Lower lobe of right lung (tissue), 2 donors: ENCODE data around the gene KIF22. TPM values are rescaled to one million over a fixed set of nuclear protein-coding genes. Genes with fewer than 3 reads are reported as not detected.
A peak's percentile ranks its signal among the peaks of the same experiment; 100 is the strongest.
"Not testable (repeated sequence)": the region's sequence is repeated elsewhere in the genome, so short reads cannot be mapped to it uniquely, and the experiment has no call there.

ENCODE experiments used
- ATAC-seq, 2 donors: fragments of 200-7000 bp; cut with Tn5 transposase; one replicate each; pipeline ENCODE4 v1.9.1; 2020 to 2022; ENCODE audit warnings: mild to moderate bottlenecking in 2 of 2, moderate library complexity in 2 of 2
- DNase-seq: peaks from one replicate; pipeline ENCODE4 v3.0.0-alpha.2; 2020
- H3K27ac ChIP-seq: fragments of 200-600 bp; one replicate; pipeline ENCODE4 v1.8.0; 2022
- H3K27me3 ChIP-seq: fragments of 200-600 bp; one replicate; pipeline ENCODE4 v1.8.0; 2022; ENCODE audit warnings: low read depth
- H3K36me3 ChIP-seq: fragments of 200-600 bp; one replicate; pipeline ENCODE4 v1.8.0; 2022; ENCODE audit warnings: mild to moderate bottlenecking
- H3K4me1 ChIP-seq: fragments of 200-600 bp; one replicate; pipeline ENCODE4 v1.8.0; 2022
- H3K4me3 ChIP-seq: fragments of 200-600 bp; one replicate; pipeline ENCODE4 v1.8.0; 2022; ENCODE audit warnings: mild to moderate bottlenecking
- H3K9me3 ChIP-seq: fragments of 200-600 bp; one replicate; pipeline ENCODE4 v1.8.0; 2022
- intact Hi-C: fragments of 100-400 bp; cut with DNase I; formaldehyde crosslinking; loops from one replicate; pipeline ENCODE4 v1.11.0; 2022
- total RNA-seq: library from RNA; stranded (reverse); fragmentation: NEBNext Ultra II Directional; extraction: Animal tissue kit (Norgen Biotek cat#: 25700); gene quantifications from one replicate; pipeline ENCODE4 v1.2.1, GENCODE V29; 2021
- TF ChIP-seq, protein P1 (sequence below): fragments of 200-600 bp; IDR thresholded peaks from one replicate; pipeline ENCODE4 v1.8.0; 2022; ENCODE audit warnings: antibody characterized with exemption, mild to moderate bottlenecking
- donor health status: DM: no; HTN: yes; CAD: no; lungs with severe emphysema.

The KIF22 gene
- total RNA-seq, 1 donor from 2014 or later = 21.8 TPM

DNA sequence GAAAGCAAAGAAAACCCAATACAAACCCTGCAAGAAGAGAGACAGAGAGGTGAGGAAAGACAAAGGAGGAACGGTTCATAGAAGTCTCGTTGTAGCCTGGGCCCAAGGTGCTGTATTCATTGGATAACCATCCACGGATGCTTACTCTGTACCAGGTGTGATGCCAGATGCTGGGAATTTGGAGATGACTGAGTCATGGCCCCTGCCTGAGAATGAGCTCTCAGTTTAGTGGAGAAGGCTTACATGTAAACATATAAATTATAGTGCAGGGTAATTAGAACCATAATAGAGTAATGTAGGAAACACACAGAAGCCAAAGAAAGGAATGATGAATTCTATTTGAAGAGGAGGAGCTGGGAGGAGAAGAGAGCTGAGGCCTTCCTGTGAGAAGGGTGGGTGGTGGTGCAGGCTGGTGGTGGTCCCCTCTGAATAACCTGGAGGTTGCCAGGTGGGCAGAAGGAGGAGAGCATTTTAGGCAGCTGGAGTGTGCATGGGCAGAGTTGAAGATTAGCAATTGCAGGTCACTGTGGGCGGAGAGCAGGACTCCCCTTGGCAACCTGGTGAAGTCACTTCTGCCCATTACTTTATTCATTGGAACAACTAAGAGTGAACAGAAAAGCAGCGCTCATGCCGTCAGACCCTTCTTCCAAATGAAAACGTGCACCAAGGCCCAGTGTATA, 20.2 kb upstream of the KIF22 start:
- ATAC-seq = no peak
- Histone ChIP-seq H3K9me3 (no peaks in the 10 kb centered on the region), H3K4me3 (no peak overlapping the region), H3K4me1 (no peaks in the 10 kb centered on the region), H3K27me3 (no peaks in the 10 kb centered on the region), H3K36me3 (no peaks in the 10 kb centered on the region), H3K27ac (no peak overlapping the region)
- intact Hi-C loops = no loop called here
- TF ChIP-seq, protein P1, sequence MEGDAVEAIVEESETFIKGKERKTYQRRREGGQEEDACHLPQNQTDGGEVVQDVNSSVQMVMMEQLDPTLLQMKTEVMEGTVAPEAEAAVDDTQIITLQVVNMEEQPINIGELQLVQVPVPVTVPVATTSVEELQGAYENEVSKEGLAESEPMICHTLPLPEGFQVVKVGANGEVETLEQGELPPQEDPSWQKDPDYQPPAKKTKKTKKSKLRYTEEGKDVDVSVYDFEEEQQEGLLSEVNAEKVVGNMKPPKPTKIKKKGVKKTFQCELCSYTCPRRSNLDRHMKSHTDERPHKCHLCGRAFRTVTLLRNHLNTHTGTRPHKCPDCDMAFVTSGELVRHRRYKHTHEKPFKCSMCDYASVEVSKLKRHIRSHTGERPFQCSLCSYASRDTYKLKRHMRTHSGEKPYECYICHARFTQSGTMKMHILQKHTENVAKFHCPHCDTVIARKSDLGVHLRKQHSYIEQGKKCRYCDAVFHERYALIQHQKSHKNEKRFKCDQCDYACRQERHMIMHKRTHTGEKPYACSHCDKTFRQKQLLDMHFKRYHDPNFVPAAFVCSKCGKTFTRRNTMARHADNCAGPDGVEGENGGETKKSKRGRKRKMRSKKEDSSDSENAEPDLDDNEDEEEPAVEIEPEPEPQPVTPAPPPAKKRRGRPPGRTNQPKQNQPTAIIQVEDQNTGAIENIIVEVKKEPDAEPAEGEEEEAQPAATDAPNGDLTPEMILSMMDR = no peak
- no peak for DNase-seq

DNA sequence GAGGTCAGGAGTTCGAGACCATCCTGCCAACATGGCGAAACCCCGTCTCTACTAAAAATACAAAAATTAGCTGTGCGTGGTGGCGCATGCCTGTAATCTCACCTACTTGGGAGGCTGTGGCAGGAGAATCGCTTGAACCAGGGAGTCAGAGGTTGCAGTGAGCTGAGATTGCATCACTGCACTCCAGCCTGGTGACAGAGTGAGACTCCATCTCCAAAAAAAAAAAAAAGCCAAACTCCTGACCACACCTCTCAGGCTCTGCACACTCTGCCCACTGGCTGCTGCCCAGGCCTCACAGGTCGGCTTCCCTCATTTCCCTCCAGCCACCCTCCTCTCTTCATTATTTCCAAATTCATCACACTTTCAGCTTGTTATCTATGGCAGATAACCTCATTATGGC, 18.2 kb upstream of the KIF22 start:
- intact Hi-C loops, H3K4me3 ChIP-seq: not testable (repeated sequence)

DNA sequence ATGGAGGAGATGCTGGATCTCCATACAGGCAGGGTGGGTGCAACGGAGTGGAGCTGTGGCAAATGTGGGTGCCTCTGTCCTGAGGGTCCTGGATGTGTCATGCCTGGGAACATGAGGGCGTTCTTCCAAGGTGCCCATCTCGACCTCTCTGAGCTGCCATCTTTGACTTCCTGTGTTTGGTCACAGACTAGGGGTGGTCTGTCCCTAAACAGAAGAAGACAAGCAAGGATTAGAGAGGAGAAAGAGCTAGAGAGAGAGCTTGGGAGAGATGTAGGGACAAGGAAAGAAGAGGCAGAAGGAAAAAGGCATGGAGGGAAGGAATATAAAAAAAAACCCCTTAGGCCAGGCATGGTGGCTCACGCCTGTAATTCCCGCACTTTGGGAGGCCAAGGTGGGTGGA, 15.8 kb upstream of the KIF22 start:
- Histone ChIP-seq H3K36me3 (no peaks in the 10 kb centered on the region), H3K4me3 (no peak overlapping the region), H3K27ac (no peak overlapping the region), H3K27me3 (no peaks in the 10 kb centered on the region), H3K4me1 (no peaks in the 10 kb centered on the region), H3K9me3 (no peaks in the 10 kb centered on the region)
- TF ChIP-seq, protein P1 = no peak
- ATAC-seq (no peak), DNase-seq (no peak)
- intact Hi-C loops = no loop called here

More for the DNA sequence above, 18.2 kb upstream of the KIF22 start:
- H3K4me1 ChIP-seq, H3K9me3 ChIP-seq, H3K27me3 ChIP-seq, H3K27ac ChIP-seq, H3K36me3 ChIP-seq, DNase-seq: not testable (repeated sequence)
- peak in 1 of 2 donors; percentile 37 for ATAC-seq

DNA sequence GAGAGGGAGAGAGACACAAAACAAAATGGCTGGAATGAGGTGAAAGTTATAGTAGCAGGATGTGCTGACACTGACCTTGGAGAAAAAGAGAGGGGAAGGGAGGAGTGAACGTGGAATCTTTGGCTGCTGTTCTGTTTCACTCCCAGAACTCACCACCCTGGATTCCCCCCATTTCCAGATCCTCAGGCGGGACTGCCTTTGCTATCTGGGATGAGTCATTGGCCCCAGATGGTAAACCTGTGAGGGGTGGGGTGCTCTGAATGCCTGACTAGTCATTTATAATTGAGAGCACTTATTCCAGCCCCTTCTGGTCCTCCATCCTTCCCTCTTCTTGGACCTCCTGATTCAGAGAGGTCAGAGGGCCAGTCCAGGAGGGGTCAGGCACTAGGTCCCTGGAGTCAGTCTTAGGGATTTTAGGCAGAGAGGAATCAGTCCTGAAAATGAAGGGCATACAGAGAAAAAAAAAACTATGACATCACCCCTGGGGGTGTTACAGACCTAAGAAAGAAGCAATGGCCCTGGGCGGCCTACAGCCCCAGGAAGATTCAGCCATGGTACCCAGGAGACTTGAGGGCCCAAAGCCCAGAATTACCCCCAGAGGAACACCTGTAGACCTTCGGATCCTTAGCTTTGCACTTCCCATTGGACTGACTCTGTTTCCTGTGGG, 14.7 kb upstream of the KIF22 start:
- TF ChIP-seq, protein P1 = no peak
- no peaks in the 10 kb centered on the region for H3K36me3 ChIP-seq
- intact Hi-C loops = no loop called here
- ATAC-seq (no peak), DNase-seq (no peak)
- H3K9me3 ChIP-seq = no peaks in the 10 kb centered on the region
- no peaks in the 10 kb centered on the region for H3K4me1 ChIP-seq
- no peaks in the 10 kb centered on the region for H3K27me3 ChIP-seq
- H3K27ac ChIP-seq = no peak overlapping the region
- H3K4me3 ChIP-seq = no peak overlapping the region

DNA sequence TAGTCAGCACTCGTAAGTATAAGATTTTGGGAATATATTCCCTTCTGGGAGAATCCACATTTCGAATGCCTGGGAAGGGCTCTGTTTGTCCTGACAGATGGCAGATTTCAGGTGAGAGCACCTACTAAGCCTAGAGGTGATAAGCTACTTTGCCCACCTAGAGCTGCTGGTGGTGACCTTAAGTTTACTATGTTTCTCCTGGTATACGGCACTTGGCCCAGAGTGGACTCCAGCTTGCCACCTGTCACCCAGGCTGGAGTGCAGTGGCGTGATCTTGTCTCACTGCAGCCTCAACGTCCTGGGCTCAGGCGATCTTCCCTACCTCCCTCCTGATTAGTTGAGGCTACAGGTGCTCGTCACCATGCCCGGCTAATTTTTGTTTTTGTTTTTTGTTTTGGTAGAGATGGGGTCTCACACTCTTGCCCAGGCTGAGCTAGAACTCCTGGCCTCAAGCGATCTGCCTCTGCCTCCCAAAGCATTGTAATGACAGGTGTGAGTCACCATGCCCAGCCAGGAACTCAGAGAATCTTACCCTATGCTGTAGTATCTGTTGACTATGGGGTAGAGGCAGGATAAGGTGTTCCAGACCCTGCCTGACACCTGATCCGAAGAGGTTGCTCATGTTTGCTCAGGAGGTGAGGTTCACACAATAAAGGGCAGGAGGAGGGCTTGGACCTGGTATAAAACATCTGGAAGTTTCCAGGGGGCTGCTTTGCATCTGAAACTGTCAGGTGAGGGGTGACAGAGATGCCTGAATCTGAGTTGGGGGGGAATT, 12.8 kb upstream of the KIF22 start, which contains the start of gene ZG16:
Gene ZG16, plus strand, starts transcription at position 681 of the 775 bp plus-strand sequence. CDS start 1,011 bp downstream, outside the sequence.
- Histone ChIP-seq H3K4me3 (no peak within 1 kb of the TSS), H3K9me3 (no peaks in the 10 kb centered on the region), H3K4me1 (no peaks in the 10 kb centered on the region), H3K36me3 (no peaks in the 10 kb centered on the region), H3K27me3 (no peaks in the 10 kb centered on the region), H3K27ac (no peak within 1 kb of the TSS)
- ATAC-seq = no peak
- no peak for DNase-seq
- TF ChIP-seq, protein P1 = no peak
- intact Hi-C loops = no loop called here
